Fibroblast of upper back skin (primary cell): Measurements from ENCODE around the gene ZBED3.
A peak's percentile ranks its signal among the peaks of the same experiment; 100 is the strongest.
"Not testable (repeated sequence)": the region's sequence is repeated elsewhere in the genome, so short reads cannot be mapped to it uniquely, and the experiment has no call there.

Source experiments
- DNase-seq: peaks from one replicate; pipeline ENCODE4 v3.0.0-alpha.2; 2013

ZBED3 gene, protein sequence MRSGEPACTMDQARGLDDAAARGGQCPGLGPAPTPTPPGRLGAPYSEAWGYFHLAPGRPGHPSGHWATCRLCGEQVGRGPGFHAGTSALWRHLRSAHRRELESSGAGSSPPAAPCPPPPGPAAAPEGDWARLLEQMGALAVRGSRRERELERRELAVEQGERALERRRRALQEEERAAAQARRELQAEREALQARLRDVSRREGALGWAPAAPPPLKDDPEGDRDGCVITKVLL

DNA sequence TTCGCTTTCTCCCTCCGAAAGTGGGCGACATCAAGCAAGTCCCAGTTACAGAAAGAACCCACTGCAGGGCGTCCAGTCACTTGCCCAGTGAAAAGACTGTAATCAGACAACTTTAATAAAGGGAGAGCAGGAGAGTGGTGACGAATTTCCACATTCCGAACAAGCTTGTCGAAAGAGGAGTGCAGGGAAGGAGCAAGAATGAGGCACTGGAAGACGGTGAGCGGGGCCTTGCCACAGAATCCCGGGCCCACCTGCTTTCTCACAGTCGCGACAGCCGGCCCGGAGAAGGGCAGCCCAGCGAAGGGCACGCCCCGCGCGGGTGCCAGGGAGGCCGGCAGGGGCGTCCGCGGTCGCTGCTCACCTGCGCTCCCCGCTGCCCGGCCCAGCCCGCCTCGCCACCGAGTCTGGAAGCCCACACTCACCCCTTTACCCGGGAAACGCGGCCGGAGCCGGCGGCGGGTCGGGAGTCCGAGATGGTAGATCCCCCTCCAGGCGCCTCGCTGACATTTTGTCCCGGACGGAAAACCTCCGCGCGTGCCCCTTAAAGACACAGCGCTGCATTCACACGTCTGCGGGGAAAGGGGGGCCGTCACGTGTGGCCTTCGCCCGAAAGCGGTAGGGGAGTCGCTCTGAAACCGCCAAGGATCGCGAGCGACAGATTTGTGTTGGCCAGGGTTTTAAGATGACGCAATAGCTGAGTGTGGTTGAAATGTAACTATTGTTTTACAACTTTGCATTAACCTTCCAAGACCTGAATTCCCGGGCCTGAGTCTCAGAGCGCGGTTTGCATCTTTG is at the start of gene ZBED3:
TSS of gene ZBED3 (minus strand) at position 597 of the 795 bp plus-strand sequence. CDS start 9,407 bp downstream, outside the sequence.
- DNase-seq = peak; percentile 83

DNA sequence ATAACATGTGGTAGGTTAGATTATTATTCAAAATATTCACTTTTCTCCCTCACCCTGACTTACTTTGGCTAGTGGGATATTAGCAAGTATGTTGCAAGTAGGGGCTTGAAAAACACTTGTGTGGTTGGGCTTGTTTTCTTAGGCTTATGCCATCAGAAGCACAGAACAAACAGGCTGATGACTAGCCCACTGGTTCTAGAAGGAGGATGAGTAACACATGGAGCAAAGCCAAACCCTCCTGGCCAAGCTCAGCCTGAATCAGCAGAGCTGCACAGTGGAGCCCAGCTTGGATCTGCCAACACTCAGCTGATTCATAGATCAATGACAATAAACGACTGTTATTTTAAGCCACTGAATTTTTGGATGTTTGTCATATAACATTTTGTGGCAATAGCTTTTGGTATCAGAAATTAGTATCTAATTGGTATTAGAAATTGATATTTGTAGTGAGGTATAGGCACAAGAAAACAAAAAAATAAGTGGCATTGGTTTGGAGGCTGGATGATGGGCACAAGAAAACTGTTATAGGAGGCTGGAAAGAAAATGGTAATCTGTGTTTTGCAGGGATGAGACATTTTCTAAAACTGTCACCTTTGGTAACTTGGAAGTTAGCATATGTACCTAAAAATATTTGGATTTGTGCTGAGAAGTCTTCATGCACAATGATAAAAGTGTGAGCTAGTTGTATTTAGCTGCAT is 46.1 kb upstream of the ZBED3 start:
- peak; percentile 97 for DNase-seq

DNA sequence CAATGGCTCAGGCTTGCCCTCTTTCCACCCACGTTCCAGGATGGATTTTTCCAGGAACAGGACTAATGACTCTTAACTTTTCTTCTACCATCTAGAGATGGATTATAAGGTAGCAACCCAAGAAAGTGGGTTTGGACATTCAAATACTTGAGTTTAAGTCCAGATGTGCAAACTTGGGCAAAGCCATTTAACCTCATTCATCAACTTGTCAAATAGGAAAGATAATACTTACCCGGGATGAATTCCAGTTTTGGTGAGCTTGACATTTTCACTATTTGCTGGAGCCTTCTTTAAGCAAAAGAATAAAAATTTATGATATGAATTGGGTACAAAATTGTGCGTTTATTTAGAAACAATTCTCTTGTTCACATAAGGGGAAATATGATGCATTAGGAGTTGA is 44.3 kb upstream of the ZBED3 start:
- no peak for DNase-seq

DNA sequence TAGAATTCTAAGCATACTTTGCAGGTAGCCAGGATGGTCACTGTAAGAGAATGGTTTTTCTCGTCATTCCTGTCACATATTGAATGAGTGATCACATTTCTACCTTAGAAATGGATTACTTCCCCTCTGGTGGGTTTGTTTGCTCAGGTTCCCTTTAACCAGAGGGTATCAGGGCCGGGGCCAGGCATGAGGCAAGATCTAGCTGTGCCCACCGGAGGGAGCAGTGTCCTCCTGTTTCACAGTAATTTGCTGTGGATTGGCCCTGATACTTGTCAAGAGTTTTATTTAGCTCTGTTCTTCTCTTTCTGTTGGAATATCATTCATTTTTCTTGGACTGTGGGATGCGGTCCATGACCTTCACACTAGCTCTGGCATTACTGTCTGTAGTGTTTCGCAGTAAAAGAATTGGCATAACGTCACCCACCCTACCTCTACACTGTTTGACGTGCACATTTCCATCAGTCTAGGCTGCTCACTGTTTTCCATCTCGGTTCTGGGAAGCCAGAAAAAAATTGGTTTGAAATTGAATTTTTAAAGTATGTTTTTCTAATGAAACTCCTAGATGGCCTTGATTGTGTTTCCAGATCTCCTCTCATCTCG is 42.4 kb upstream of the ZBED3 start:
- peak; percentile 11 for DNase-seq

DNA sequence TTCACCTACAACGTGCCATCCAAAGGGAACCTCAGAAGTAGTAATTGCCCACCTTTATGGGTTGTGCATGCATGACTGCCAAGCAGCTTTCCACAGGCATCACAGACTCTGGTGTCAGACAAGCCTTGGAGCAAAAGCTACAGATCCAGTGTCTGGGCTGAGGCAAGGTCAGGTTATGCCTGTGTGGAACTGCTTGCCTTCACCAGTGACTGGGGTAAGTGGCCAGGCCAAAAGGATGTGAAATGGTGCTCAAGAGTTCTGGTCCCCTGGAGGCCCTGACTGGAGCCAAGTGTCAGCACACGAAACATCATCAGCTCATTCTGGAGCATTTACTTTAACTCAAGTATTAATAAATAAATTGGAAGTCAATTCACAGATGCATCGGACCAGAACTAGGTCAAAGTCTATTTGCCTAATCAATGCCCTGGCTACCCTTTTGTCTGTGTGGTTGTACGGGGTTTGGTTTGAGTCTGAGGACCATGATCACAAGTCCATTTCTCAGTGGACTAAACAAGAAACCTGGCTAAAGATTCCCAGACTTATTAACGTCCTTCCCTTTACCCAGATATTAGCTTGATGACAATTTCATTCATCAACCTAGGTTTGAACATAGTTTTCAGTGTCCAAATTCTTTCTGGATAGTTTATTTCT is 41.5 kb upstream of the ZBED3 start:
- no peak for DNase-seq

DNA sequence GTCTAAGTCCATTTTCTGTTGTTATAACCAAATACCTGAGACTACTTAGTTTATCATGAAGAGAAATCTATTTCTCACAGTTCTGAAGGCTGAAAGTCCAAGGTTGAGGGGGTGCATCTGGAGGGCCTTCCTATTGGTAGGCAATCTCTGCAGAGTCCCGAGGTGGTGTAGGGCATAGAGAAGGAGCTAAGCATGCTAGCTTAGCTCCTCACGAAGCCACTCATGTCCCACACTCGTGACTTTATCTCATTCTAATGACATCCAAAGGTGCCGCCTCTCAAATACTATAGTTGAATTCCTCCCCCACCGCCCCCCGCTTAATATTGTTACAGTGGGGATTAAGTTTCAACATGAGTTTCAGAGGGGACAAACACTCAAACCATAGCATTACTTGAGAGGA is 36.0 kb upstream of the ZBED3 start:
- DNase-seq = no peak

DNA sequence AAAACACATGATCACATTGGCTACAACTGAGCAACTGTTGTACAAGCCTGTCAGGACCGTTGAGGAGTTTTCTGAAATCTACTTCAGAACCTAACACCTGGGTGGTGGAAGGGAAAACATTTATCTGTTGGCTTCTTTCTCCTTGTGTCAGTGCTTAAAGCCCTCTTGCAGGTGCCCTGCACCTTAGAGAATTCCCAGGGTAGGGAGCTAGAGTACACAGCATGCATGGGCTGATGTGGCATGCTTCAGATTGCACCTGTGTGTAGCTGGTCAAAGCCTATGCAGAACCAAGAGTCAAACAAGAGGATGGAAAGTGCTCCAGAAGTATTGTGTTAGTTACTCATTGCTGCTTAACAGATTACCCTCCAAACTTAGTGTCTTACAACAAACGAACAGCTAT is 33.6 kb upstream of the ZBED3 start:
- DNase-seq = no peak

DNA sequence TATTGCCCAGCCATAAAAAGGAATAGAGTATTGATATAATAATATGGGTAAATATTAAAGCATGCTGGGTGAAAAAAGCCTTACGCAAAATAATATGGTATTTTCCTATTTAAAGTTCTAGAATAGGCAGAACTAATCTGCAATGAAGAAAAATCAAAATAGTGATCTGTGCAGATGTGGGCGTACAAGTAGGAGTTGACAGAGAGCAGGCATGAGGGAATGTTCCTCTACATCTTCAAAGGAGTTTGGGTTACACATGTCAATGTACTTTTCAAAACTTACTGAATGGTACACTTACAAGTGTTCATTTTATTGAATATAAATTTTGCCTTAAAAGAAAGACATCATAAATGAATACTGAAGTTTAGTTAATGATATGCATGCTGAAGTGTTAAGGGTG is 33.0 kb upstream of the ZBED3 start:
- DNase-seq = no peak

DNA sequence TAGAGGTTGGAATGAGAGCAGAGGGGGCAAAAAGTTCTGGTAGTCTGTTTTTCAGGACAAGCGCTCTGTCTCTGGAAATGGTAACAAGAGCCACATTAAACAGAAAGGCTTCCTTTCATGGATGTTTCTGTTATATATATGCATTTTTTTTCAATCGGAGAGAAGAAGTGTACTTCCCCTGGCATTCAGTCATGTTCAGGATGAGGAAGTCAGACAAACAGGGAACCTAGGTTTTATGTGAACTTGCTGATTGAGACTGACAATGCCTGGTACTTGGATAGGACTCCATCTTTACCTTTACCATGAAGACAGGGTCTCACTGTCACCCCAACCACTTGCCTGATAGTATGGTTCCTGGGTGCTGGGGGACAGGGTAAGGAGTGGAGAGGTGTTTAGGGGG is 30.1 kb upstream of the ZBED3 start:
- DNase-seq = no peak

DNA sequence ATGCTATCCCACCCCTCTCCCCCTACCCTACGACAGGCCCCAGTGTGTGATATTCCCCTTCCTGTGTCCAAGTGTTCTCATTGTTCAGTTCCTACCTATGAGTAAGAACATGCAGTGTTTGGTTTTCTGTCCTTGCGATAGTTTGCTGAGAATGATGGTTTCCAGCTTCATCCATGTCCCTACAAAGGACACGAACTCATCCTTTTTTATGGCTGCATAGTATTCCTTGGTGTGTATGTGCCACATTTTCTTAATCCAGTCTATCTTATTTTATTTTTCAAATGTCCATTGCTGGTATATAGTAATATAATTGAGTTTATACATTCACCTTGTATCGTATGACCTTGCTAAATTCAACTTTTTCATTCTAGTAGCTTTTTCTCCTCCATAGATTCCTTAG is 19.9 kb upstream of the ZBED3 start:
- not testable (repeated sequence) for DNase-seq

DNA sequence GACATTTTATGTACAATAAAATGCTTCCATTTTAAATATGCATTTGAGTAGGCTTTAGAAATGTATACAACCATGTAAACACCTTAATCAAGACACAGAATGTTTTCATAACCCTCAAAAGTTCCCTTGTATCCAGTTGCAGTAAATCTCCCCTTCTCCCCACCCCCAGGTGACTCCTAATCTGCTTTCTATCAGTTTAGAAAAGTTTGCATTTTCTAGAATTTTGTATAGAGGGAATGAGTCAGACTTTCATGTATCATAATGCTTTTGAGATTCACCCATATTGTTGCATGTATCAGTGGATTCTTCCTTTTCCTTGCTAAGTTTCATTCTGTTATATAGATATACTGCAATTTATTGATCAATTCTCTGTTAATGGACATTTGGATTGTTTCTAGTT is 17.7 kb upstream of the ZBED3 start:
- no peak for DNase-seq

DNA sequence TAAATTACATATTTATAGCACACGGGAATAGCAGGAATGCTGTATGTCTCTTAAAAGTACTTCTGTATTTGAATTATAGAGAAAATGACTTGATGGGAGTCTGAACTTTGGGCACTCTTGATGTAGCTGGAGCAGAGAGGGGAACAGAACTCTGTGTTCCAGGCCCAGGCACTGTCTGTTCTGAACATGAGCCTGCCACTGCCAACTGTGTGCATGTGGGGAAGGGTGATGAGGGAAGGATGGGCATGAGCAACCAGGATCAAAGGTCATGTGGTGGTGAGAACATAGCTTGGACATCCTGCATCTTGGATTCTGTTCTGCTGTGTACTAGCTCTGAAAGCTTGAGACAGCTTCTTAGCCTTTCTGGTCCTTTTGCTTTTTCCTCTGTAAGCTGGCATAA is 16.4 kb upstream of the ZBED3 start:
- DNase-seq = no peak

DNA sequence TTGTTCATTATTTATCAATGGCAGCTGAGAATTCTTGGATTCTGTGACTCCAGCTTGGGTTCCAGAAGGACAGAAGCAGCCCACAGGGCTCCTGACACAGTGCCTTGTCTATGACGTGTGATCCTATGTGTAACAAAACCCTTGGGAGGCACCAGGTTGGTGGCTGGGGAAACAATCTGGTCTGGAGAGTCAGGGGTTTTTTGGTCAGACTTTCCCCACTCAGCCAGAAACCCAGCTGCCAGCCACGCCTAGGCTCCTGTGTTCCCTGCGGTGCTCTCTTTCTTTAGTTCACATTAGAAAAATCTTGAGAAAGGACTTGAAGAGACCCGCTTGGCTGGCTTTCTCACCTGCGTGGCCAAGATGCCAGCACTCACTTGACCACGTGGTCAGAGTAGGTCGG is 15.5 kb upstream of the ZBED3 start:
- no peak for DNase-seq

DNA sequence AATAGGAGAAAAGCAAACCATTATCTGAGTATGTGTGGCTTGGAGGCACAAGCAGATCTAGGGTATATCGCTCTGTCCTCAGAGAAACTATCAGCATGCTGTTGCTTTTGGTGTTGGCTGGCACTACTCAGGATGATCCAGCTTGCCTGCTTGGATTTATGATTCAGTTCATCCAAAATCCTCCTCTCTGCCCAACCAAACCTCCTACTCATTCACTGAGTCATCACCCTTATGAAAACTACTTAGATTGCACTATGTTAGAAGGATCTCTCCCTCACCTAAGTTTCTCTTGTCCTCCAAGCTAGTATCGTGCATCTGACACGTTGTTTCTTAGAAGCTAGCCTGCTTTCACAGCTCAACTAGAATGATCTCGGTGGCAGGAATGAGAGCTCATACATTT is 14.2 kb upstream of the ZBED3 start:
- DNase-seq = peak; percentile 42

DNA sequence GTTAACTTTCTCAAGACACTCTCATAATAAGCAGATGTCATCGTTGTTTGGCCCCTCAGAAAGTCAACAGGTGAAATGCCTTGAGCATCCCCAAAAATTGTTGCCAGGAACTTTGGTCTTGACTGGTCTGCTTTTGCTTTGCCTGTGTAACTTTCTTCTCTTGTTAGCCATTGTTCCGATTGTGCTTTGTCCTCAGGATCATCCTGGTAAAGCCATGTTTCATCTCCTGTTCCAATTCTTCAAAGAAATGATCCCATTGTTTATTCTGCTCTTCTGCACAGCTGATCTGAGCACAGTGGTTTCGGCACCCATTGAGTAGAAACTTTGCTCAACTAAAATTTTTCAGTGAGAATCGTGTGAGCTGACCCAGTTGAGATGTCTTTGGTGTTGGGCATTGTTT is 8.1 kb upstream of the ZBED3 start:
- DNase-seq = no peak

DNA sequence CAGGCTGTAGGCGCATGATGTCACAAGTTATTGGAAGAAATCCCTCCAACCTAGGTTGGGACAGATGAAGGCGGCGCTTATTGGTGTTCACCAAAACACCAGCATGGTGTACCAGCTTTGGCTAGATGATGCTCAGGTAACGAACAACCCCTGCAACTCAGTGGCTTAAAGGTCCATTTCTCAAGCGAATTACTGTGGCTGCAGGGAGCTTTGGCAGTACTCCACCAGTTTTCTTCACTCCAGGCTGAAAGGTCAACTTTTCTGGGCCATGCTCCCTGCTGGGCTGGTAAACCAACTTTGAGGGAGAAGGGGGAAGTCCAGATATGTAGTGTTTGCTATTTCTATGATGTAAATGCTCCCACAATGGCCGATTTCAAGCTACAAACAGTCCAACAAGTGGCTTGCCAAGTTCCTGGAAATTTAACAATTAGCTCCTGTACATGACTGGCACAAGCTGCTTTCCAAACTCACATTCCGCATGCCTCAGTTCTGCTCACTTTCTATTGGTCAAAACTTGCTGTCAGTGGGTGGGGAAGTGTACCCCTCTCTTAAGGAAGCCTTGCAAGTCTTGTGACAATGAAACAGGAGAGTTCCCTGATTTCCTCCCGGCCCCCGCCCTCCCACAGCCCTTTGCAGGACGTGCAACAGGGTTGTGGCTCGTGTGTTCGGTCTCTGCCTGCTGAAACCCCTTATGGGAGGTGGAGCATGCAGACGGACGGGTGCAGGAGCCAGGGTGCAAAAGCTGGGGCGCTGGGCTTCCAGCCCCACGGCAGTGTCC is 588 bp upstream of the ZBED3 start:
- no peak for DNase-seq

DNA sequence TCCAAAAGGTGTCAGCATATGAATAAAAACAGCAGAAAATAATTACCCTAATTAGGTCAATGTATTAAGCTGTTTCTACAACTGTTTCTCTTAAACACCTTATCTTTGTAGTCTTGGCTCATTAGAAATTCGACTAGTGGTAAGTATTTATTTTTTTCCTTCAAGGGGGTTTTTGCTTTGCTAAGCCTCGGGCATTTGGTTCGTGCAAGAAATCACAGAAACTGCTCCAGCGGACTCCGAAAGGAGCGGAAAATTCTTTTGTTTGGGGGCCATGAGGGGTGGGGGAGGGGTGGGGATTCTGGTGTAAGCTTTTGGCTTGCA is 757 bp downstream of the ZBED3 start:
- DNase-seq = no peak

DNA sequence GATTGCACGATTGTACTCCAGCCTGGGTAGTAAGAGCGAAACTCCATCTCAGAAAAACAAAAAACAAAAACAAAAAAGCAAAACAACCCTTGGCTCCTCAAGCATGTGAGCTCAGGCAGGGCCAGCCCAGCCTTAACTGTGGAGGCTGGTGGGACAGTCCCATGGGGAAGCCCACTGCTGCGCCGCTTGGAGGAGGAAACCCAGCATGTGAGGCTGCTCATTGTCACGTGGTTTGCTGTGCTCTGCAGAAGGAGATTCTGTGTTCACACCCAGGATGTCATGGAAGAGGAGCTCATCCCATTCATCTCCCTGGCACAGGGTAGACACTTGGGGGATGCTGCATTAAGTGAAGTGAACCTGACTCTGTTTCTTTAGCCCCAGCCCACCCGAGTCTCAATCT is 4.0 kb downstream of the ZBED3 start:
- DNase-seq = no peak

DNA sequence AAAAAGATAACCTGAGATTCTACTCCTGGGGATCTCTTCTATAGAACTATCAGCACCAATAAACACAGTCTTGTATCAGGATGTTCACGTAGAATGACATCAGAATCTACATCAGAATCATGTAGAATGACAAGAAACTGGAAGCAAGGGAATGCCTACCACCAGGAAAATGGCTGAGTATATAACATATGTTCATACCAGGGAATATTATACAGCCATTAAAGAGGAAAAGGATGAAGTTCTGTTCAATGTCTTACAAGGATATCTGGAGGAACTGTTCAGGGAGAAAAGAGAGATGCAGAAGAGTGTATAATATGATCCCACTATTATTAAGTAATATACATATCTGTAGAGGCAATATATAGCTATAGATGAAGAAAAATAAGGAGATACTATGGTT is 4.8 kb downstream of the ZBED3 start:
- no peak for DNase-seq

DNA sequence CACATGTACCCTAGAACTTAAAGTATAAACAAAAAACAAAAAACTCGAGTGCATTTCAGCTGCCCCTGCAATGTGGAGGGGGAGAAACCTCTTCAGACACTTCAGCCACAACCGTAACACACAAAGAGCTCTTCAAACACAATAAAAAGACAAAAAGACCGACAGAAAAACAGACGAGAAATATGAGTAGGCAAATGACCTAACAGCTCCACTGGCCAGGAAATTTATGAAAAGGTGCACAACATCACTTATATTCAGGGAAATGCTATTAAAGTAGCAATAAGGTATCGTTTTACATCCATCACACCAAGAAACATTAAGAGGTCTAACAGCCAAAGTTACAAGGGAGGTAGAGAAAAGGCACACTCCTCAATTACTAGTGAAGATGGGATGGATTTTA is 6.2 kb downstream of the ZBED3 start:
- DNase-seq = no peak

DNA sequence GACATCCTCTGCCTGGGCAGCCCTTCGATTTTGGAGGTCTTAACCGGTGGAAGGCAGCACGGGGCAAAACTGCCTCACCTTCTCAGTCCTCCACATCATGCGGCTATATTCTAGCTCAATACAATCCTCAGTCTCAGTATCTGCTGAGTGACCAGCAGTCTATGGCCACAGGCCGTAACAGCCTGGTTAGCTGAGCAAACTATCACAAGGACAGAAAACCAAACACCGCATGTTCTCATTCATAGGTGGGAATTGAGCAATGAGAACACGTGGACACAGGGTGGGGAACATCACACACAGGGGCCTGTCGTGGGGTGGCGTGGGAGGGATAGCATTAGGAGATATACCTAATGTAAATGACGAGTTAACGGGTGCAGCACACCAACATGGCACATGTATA is 6.6 kb downstream of the ZBED3 start:
- not testable (repeated sequence) for DNase-seq

DNA sequence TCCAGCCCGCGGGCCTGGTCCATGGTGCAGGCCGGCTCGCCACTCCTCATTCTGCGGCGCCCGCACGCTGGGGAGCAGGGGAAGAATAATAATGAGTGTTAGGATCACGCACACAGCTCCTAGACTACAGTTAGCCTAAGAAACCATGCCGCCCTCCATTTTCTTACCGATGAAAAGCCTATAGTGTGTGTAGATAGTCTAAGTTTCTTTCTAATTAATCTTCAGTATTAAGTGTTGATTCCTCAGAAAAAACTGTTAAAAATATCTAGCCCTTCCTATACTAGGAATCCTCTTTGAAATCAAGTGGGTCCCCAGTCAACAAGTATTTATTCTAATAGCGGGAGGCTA is 9.3 kb downstream of the ZBED3 start:
- DNase-seq = no peak
